AG04450 (cell line): Measurements from ENCODE around the gene SLCO3A1. TPM values are rescaled to one million over a fixed set of nuclear protein-coding genes. Genes with fewer than 3 reads are reported as not detected.

ENCODE experiments used
- CTCF ChIA-PET: fragments of 300-600, 350-600 bp; formaldehyde crosslinking; extraction: SDS; loops from one replicate; lab custom pipeline; 2022; ENCODE audit warnings: antibody characterized with exemption, inconsistent platforms; lab: Charles Lee
- POLR2A ChIA-PET: fragments of 350-600 bp; formaldehyde crosslinking; extraction: SDS; loops from one replicate; lab custom pipeline; 2021; ENCODE audit warnings: antibody characterized with exemption, inconsistent platforms; lab: Yijun Ruan, JAX
- DNase-seq: peaks from one replicate; pipeline ENCODE4 v3.0.0-alpha.2; 2011; ENCODE audit warnings: low read depth, low spot score
- H3K27ac ChIP-seq: one replicate; pipeline ENCODE4 v1.5.1; 2012; ENCODE audit warnings: low read depth, low read length, control low read depth
- H3K27me3 ChIP-seq: one replicate; pipeline ENCODE4 v1.6.0; 2012; ENCODE audit warnings: low read length; ENCODE audit not compliant: control insufficient read depth, insufficient read depth
- H3K4me3 ChIP-seq: 2 replicates; pipeline ENCODE4 v1.5.1; 2011; ENCODE audit warnings: mild to moderate bottlenecking, low read depth, low read length, control low read depth
- H3K9me3 ChIP-seq: 2 replicates; pipeline ENCODE4 v1.5.1; 2012; ENCODE audit warnings: low read length; ENCODE audit not compliant: control insufficient read depth, insufficient read depth
- CTCF ChIP-seq: IDR thresholded peaks from 2 replicates; pipeline ENCODE4 v1.5.1; 2011; ENCODE audit warnings: low read depth, low read length, control low read depth, inconsistent platforms
- polyA plus RNA-seq: library from polyadenylated mRNA; depleted of rRNA; stranded (reverse); fragments of >200 nt; gene quantifications from 2 replicates; pipeline ENCODE4 v1.2.3, GENCODE V29; 2011

SLCO3A1 gene
- polyA plus RNA-seq, 1 experiment, result 7.6 TPM

GRCh38 chr15:91884606-91885005 is 31.1 kb downstream of the SLCO3A1 start:
- H3K27ac ChIP-seq, result peak overlapping the region; percentile 59
- no peak overlapping the region for H3K4me3 ChIP-seq
- H3K27me3 ChIP-seq, result no peaks in the 10 kb centered on the region
- no peaks in the 10 kb centered on the region for H3K9me3 ChIP-seq
- DNase-seq, result no peak
- ChIA-PET CTCF (interaction anchor here (0.7 to 1.0 kb wide), 4 partner anchors 8 to 31 kb away, joined by 3 to 10 read pairs (median 4); partner anchors contain the start of gene SLCO3A1), POLR2A (interaction anchor here (0.9 kb wide), 1 partner anchor 32 kb away, joined by 6 read pairs; no protein-coding TSS in a partner anchor)
- TF ChIP-seq CTCF, result no peak

GRCh38 chr15:91885054-91885453 is 31.5 kb downstream of the SLCO3A1 start:
- no peaks in the 10 kb centered on the region for H3K9me3 ChIP-seq
- DNase-seq, result no peak
- no peak for TF ChIP-seq CTCF
- ChIA-PET CTCF (interaction anchor here (0.7 to 1.0 kb wide), 3 partner anchors 8 to 32 kb away, joined by 3 to 10 read pairs (median 5); partner anchors contain the start of gene SLCO3A1), POLR2A (interaction anchor here (0.6 to 0.9 kb wide), 2 partner anchors 17 to 32 kb away, joined by 3 to 6 read pairs; no protein-coding TSS in a partner anchor)
- no peaks in the 10 kb centered on the region for H3K27me3 ChIP-seq
- H3K27ac ChIP-seq, result peak overlapping the region; percentile 59
- H3K4me3 ChIP-seq, result no peak overlapping the region

GRCh38 chr15:91885714-91886270 is 32.3 kb downstream of the SLCO3A1 start:
- H3K9me3 ChIP-seq, result no peaks in the 10 kb centered on the region
- no peak overlapping the region for H3K27ac ChIP-seq
- no peak for DNase-seq
- POLR2A ChIA-PET, result interaction anchor here (0.6 kb wide), 1 partner anchor 18 kb away, joined by 3 read pairs; no protein-coding TSS in a partner anchor
- TF ChIP-seq CTCF, result no peak
- no peak overlapping the region for H3K4me3 ChIP-seq
- CTCF ChIA-PET, result no interaction called here
- no peaks in the 10 kb centered on the region for H3K27me3 ChIP-seq

- no peak overlapping the region for H3K27ac ChIP-seq
- H3K4me3 ChIP-seq, result no peak overlapping the region
- TF ChIP-seq CTCF, result no peak
- POLR2A ChIA-PET, result no interaction called here
- no peak for DNase-seq
- CTCF ChIA-PET, result no interaction called here
- no peaks in the 10 kb centered on the region for H3K9me3 ChIP-seq
- no peaks in the 10 kb centered on the region for H3K27me3 ChIP-seq
Observed at GRCh38 chr15:91886878-91887277, 33.4 kb downstream of the SLCO3A1 start.

- H3K27me3 ChIP-seq, result no peaks in the 10 kb centered on the region
- no peak overlapping the region for H3K27ac ChIP-seq
- ChIA-PET CTCF (no interaction called here), POLR2A (no interaction called here)
- DNase-seq, result no peak
- TF ChIP-seq CTCF, result no peak
- H3K4me3 ChIP-seq, result no peak overlapping the region
- no peaks in the 10 kb centered on the region for H3K9me3 ChIP-seq
Observed at GRCh38 chr15:91887321-91887720, 33.8 kb downstream of the SLCO3A1 start.
